Activated CD8-positive, alpha-beta T cell treated with anti-CD3 and anti-CD28 coated beads for 36 hours (primary cell): ENCODE results near the gene DENND4A. TPM values are rescaled to one million over a fixed set of nuclear protein-coding genes. Genes with fewer than 3 reads are reported as not detected.
A peak's percentile ranks its signal among the peaks of the same experiment; 100 is the strongest.

Experiments
- ATAC-seq: fragments of 200-7000 bp; cut with Tn5 transposase; one replicate; pipeline ENCODE4 v1.10.0; 2021; ENCODE audit warnings: mild to moderate bottlenecking, moderate library complexity
- CTCF ChIA-PET: fragments of 350-600 bp; sonication (Branson Sonifier 250); formaldehyde crosslinking; loops from one replicate; lab custom pipeline; 2021; ENCODE audit warnings: antibody characterized with exemption; lab: Charles Lee
- POLR2A ChIA-PET: fragments of 350-600 bp; sonication (Branson Sonifier 250); formaldehyde crosslinking; loops from one replicate; lab custom pipeline; 2021; ENCODE audit warnings: antibody characterized with exemption; lab: Charles Lee
- DNase-seq: peaks from one replicate; pipeline ENCODE4 v3.0.0-alpha.2; 2020
- H3K27ac Mint-ChIP-seq: one replicate; pipeline ENCODE4 v1.8.0; 2021; ENCODE audit warnings: mild to moderate bottlenecking, mixed read lengths
- H3K27me3 Mint-ChIP-seq: one replicate; pipeline ENCODE4 v1.8.0; 2021; ENCODE audit warnings: mixed read lengths
- H3K36me3 Mint-ChIP-seq: one replicate; pipeline ENCODE4 v1.8.0; 2021; ENCODE audit warnings: low read depth, mixed read lengths
- H3K4me1 Mint-ChIP-seq: one replicate; pipeline ENCODE4 v1.8.0; 2021; ENCODE audit warnings: low read depth, mixed read lengths
- H3K4me3 Mint-ChIP-seq: one replicate; pipeline ENCODE4 v1.8.0; 2021; ENCODE audit warnings: mild to moderate bottlenecking, moderate library complexity, mixed read lengths
- H3K9me3 Mint-ChIP-seq: one replicate; pipeline ENCODE4 v1.8.0; 2021; ENCODE audit warnings: mixed read lengths
- intact Hi-C: fragments of 100-400 bp; cut with micrococcal nuclease; formaldehyde crosslinking; loops from one replicate; pipeline ENCODE4 v1.10.0; 2022
- total RNA-seq, 2 experiments: library from RNA; stranded (reverse); gene quantifications; one replicate each; pipeline ENCODE4 v1.2.3, GENCODE V29; 2021
- TF ChIP-seq, protein P1 (sequence below): fragments of 200-600 bp; IDR thresholded peaks from one replicate; pipeline ENCODE4 v1.8.0; 2022; ENCODE audit warnings: antibody characterized with exemption, mild to moderate bottlenecking

DENND4A gene
- total RNA-seq, 2 experiments from 2014 or later = 53.1 to 54.7 TPM

DNA sequence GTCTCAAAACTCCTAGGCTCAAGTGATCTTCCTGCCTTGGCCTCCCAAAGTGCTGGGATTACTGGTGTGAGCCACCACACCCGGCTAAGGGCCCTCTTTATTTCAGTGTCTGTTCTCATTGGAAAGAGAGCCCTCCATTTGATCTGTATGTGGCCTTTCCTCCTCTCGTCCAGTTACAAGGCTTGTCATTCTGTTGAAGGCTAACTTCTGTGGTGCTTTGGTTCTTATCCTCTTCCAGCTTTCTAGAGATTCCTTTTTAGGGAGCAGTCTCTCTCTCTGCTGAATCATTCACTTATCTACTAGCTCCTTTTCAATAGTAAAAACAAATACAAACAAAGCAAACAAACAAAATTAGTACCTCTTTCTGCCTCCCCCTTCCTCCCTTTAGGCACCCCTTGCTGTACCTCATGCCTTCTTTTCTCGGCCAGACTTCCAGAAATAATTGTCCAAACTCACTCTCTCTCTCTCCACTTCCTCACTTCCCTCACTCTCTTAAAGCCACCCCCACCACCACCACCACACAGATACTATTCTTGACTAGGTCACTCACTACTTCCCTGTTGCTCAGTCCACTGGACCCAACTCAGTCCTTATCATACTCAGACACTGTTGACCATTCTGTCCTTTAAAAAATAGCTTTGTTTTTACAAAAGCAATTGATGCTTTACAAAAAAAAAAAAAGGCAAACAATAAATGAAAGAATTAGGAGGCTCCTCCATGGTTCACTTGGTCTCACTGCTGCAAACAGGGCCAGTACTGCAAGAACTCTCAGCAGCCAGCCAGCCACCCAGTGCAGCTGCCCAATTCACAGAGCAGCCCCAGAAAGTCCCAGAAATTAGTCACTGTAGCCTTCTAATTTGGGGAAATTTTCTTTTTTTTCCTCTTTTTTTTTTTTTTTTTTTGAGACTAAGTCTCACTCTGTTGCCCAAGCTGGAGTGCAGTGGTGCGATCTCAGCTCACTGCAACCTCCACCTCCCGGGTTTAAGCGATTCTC lies 45.5 kb upstream of the DENND4A start:
- intact Hi-C loops = no loop called here
- Mint-ChIP-seq H3K4me1 (peaks cover 16% of the 10 kb centered on the region), H3K27ac (no peak overlapping the region), H3K9me3 (no peaks in the 10 kb centered on the region), H3K4me3 (no peak overlapping the region), H3K27me3 (no peaks in the 10 kb centered on the region), H3K36me3 (no peaks in the 10 kb centered on the region)
- CTCF ChIA-PET = interaction anchor here (0.8 to 2.1 kb wide), 9 partner anchors 20 to 416 kb away, joined by 3 to 13 read pairs (median 3); no protein-coding TSS in a partner anchor
- POLR2A ChIA-PET = no interaction called here
- TF ChIP-seq, protein P1, sequence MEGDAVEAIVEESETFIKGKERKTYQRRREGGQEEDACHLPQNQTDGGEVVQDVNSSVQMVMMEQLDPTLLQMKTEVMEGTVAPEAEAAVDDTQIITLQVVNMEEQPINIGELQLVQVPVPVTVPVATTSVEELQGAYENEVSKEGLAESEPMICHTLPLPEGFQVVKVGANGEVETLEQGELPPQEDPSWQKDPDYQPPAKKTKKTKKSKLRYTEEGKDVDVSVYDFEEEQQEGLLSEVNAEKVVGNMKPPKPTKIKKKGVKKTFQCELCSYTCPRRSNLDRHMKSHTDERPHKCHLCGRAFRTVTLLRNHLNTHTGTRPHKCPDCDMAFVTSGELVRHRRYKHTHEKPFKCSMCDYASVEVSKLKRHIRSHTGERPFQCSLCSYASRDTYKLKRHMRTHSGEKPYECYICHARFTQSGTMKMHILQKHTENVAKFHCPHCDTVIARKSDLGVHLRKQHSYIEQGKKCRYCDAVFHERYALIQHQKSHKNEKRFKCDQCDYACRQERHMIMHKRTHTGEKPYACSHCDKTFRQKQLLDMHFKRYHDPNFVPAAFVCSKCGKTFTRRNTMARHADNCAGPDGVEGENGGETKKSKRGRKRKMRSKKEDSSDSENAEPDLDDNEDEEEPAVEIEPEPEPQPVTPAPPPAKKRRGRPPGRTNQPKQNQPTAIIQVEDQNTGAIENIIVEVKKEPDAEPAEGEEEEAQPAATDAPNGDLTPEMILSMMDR = no peak
- DNase-seq = no peak
- ATAC-seq = no peak

DNA sequence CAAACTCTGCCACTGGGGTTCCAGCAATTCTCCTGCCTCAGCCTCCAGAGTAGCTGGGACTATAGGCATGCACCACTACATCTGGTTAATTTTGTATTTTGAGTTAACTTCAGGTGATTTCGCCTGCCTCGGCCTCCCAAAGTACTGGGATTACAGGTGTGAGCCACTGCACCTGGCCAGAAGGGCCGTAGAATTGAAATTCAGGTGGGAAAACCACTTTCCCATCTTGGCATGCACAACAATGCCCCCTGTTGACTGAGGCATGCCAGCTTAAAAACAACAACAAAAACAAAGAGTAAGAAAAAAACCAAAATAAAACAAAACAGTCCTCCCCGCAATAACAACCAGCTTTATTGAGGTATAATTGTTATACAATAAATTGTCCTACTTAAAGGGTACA lies 44.6 kb upstream of the DENND4A start:
- CTCF ChIA-PET = interaction anchor here (0.8 to 2.1 kb wide), 9 partner anchors 20 to 415 kb away, joined by 3 to 10 read pairs (median 3); no protein-coding TSS in a partner anchor
- Mint-ChIP-seq H3K4me1 (peaks cover 23% of the 10 kb centered on the region), H3K27me3 (no peaks in the 10 kb centered on the region), H3K36me3 (no peaks in the 10 kb centered on the region), H3K9me3 (no peaks in the 10 kb centered on the region), H3K4me3 (no peak overlapping the region), H3K27ac (no peak overlapping the region)
- ATAC-seq = no peak
- TF ChIP-seq, protein P1 = peak; percentile 34
- no peak for DNase-seq
- POLR2A ChIA-PET = no interaction called here
- intact Hi-C loops = no loop called here

DNA sequence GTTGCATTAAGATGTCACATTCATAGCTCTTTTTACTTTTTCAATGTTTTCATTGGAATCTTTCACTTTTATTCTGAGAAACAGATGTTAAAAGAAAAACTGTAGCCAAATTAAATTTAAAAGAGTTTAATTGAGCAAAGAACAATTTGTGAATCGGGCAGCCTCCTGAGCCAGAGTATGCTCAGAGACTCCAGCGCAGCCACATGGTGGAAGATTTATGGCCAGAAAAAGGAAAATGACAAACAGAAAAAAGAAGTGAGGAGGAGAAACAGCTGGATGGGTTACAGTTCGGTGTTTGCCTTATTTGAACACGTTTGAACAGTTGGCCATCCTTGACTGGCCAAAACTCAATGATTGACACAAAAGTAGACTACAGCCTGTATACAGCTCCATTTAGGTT lies 43.4 kb upstream of the DENND4A start:
- intact Hi-C loops = no loop called here
- no peaks in the 10 kb centered on the region for H3K9me3 Mint-ChIP-seq
- CTCF ChIA-PET = interaction anchor here (1.0 to 2.1 kb wide), 5 partner anchors 11 to 197 kb away, joined by 3 to 10 read pairs (median 5); partner anchors contain the start of gene RAB11A
- no peaks in the 10 kb centered on the region for H3K27me3 Mint-ChIP-seq
- TF ChIP-seq, protein P1 = no peak
- POLR2A ChIA-PET = interaction anchor here (1.0 to 1.5 kb wide), 2 partner anchors 49 to 58 kb away, joined by 3 to 4 read pairs; no protein-coding TSS in a partner anchor
- H3K36me3 Mint-ChIP-seq = no peaks in the 10 kb centered on the region
- H3K4me1 Mint-ChIP-seq = peaks cover 25% of the 10 kb centered on the region
- DNase-seq (no peak), ATAC-seq (no peak)
- no peak overlapping the region for H3K4me3 Mint-ChIP-seq
- H3K27ac Mint-ChIP-seq = no peak overlapping the region

DNA sequence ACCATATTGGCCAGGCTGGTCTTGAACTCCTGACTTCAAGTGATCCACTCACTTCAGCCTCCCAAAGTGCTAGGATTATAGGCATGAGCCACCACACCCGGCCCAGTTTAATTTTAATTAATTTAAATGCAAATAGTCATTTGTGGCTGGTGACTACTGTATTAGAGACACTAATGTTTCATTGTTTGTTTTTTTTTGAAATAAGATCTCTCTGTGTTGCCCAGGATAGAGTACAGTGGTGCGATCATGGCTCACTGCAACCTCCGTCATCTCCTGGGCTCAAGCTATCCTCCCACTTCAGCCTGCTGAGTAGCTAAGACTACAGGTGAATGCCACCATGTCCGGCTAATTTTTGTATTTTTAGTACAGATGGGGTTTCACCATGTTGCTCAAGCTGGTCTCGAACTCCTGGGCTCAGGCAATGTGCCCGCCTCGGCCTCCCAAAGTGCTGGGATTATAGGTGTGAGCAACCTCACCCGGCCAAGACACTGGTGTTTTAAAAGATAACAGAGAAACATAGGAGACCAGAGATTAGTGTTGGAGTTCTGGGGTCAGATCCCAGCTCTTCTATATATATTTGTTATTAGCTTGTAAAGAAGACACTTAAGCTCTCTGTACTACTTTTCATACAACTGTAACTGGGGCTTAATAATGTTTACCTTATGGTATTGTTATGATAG lies 42.6 kb upstream of the DENND4A start:
- no peaks in the 10 kb centered on the region for H3K27me3 Mint-ChIP-seq
- POLR2A ChIA-PET = interaction anchor here (0.9 to 1.5 kb wide), 4 partner anchors 41 to 205 kb away, joined by 3 to 4 read pairs (median 3); no protein-coding TSS in a partner anchor
- DNase-seq (no peak), ATAC-seq (no peak)
- H3K36me3 Mint-ChIP-seq = no peaks in the 10 kb centered on the region
- intact Hi-C loops = no loop called here
- no peak overlapping the region for H3K4me3 Mint-ChIP-seq
- TF ChIP-seq, protein P1 = no peak
- H3K27ac Mint-ChIP-seq = no peak overlapping the region
- H3K4me1 Mint-ChIP-seq = peaks cover 25% of the 10 kb centered on the region
- no peaks in the 10 kb centered on the region for H3K9me3 Mint-ChIP-seq
- CTCF ChIA-PET = interaction anchor here (0.7 to 2.1 kb wide), 7 partner anchors 10 to 197 kb away, joined by 3 to 8 read pairs (median 4); partner anchors contain the start of gene RAB11A
